HUES64 (cell line): Measurements from ENCODE around the gene MRPL44.

Source experiments
- H3K27ac ChIP-seq: 2 replicates; pipeline ENCODE4 v1.7.0; 2013; ENCODE audit warnings: low read depth, low read length, inconsistent platforms
- H3K27me3 ChIP-seq: 2 replicates; pipeline ENCODE4 v1.6.1; 2013; ENCODE audit warnings: mild to moderate bottlenecking, low read length; ENCODE audit not compliant: insufficient read depth
- H3K36me3 ChIP-seq: 2 replicates; pipeline ENCODE4 v1.6.1; 2013; ENCODE audit warnings: mild to moderate bottlenecking, low read length; ENCODE audit not compliant: insufficient read depth
- H3K4me1 ChIP-seq: 2 replicates; pipeline ENCODE4 v1.6.1; 2013; ENCODE audit warnings: mild to moderate bottlenecking, low read length, moderate library complexity; ENCODE audit not compliant: insufficient read depth
- H3K4me3 ChIP-seq: 2 replicates; pipeline ENCODE4 v1.5.1; 2013; ENCODE audit warnings: mild to moderate bottlenecking, low read length, moderate library complexity
- H3K9ac ChIP-seq: 2 replicates; pipeline ENCODE4 v1.6.1; 2013; ENCODE audit warnings: mild to moderate bottlenecking, low read depth, low read length
- H3K9me3 ChIP-seq: 2 replicates; pipeline ENCODE4 v1.6.1; 2013; ENCODE audit warnings: low read depth, low read length; ENCODE audit not compliant: insufficient read depth
- WGBS: fragments of 150-250, 120-280 bp; methylation state at CpG from one replicate; pipeline ENCODE4 v1.1.7; 2013; ENCODE audit warnings: missing lambda C conversion rate; 5-methylcytosine and 5-hydroxymethylcytosine counted together

The MRPL44 gene

DNA sequence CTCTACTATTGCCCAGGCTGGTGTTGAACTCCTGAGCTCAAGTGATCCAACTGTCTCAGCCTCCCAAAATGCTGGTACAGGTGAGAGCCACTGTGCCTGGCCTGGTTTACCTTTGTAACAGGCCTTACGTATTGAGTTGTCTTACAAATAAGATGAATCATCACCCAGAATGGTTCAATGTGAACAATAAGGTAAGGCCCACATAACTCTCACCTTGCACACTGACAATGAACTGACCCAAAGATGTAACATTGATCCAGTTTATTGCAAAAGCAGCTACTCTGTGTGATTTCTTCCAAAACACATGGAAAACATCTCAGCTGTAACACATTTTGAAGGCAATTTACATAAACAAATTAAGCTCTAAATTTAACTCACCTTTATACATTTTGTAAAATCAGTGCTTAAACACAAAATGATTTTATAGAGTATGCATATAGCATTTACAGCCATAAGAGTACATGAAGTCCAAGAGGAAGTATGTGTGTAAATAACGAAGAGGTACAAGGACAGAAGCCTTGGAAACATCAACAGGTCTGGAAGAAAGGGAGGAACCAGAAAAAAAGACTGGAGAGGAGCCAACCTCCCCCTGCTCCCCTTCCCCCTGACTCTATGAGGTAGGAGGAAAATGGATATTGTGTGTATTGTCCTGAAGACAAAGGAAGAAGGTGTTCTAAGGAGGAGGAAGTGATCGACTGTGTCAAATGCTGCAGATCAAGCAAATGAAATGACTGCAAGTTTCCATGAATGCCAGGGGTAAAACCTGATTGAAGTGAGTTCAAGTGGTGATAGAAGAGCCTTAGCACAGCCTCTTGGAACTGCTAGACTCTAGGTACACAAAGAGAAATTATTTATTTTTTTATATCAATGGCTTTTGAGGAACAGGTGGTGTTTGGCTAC, 6.6 kb upstream of the MRPL44 start:
- no peaks in the 10 kb centered on the region for H3K9me3 ChIP-seq
- WGBS, result 81% methylated on average over 3 of the region's 3 CpGs
- no peak overlapping the region for H3K9ac ChIP-seq
- peaks cover 36% of the 10 kb centered on the region for H3K4me1 ChIP-seq
- no peaks in the 10 kb centered on the region for H3K36me3 ChIP-seq
- H3K27ac ChIP-seq, result no peak overlapping the region
- H3K27me3 ChIP-seq, result no peaks in the 10 kb centered on the region
- H3K4me3 ChIP-seq, result no peak overlapping the region

DNA sequence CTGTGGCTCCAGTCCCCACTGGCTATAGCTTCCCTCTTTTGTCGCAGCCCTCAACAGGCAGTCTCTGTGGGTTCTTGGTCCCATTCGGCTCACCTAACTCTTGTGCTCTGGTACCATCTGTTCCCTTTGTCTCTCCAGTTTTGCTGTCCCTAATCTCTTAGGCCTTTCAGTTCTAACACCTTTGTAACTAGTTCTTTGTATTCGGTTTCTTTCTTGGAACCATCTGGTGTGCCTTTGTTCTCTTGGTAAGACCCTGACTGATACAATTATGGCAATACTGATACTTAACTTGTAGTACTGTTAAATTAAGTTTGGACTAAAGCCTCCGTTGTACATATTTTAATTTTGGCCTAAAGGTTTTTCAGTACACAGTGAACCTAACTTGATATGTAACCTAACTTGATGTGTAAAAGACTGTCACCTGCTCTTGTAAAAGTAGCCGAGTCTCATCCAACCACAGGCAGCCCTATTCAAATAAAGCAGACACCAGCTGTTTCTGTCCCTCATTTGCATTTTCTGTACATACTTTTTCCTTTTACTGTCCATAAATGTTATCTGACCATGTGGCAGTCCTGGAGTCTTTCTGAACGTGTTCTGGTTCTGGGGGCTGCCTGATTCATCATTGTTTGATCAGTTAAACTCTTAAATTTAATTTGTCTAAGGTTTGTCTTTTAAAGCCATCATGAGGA, 4.8 kb upstream of the MRPL44 start:
- 84% methylated on average over 6 of the region's 6 CpGs for WGBS
- H3K27ac ChIP-seq, result no peak overlapping the region
- H3K4me3 ChIP-seq, result no peak overlapping the region

GRCh38 chr2:223954401-223954800, 2.9 kb upstream of the MRPL44 start:
- H3K4me1 ChIP-seq, result peaks cover 47% of the 10 kb centered on the region
- 83% methylated on average over 3 of the region's 3 CpGs for WGBS
- H3K27ac ChIP-seq, result no peak overlapping the region
- H3K27me3 ChIP-seq, result no peaks in the 10 kb centered on the region
- H3K9ac ChIP-seq, result no peak overlapping the region
- H3K36me3 ChIP-seq, result peaks cover 7% of the 10 kb centered on the region
- H3K9me3 ChIP-seq, result no peaks in the 10 kb centered on the region
- H3K4me3 ChIP-seq, result no peak overlapping the region

More for the DNA sequence above, 4.8 kb upstream of the MRPL44 start:
- Histone ChIP-seq H3K9ac (no peak overlapping the region), H3K36me3 (no peaks in the 10 kb centered on the region), H3K4me1 (peaks cover 44% of the 10 kb centered on the region), H3K27me3 (no peaks in the 10 kb centered on the region), H3K9me3 (no peaks in the 10 kb centered on the region)

GRCh38 chr2:223956300-223956699, 963 bp upstream of the MRPL44 start:
- Histone ChIP-seq H3K9ac (no peak overlapping the region), H3K27me3 (no peaks in the 10 kb centered on the region)
- 78% methylated on average over 4 of the region's 4 CpGs for WGBS

DNA sequence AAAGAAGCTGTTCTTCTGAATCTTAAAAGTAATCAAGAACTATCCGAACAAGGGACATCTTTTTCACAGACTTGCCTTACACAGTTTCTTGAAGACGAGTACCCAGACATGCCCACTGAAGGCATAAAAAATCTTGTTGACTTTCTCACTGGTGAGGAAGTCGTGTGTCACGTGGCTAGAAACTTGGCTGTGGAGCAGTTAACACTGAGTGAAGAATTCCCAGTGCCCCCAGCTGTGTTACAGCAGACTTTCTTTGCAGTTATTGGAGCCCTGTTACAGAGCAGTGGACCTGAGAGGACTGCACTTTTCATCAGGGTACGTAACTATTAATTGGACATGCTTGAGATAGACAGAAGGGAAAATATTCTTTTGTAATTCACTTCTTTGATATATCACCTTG, 2.4 kb downstream of the MRPL44 start:
- Histone ChIP-seq H3K27me3 (no peaks in the 10 kb centered on the region), H3K27ac (no peak overlapping the region), H3K9me3 (no peaks in the 10 kb centered on the region), H3K9ac (no peak overlapping the region), H3K4me3 (peak overlapping the region; percentile 3), H3K36me3 (peaks cover 60% of the 10 kb centered on the region), H3K4me1 (peaks cover 35% of the 10 kb centered on the region)
- 86% methylated on average over 5 of the region's 5 CpGs for WGBS

More at GRCh38 chr2:223956300-223956699, 963 bp upstream of the MRPL44 start:
- H3K36me3 ChIP-seq, result peaks cover 26% of the 10 kb centered on the region
- H3K4me3 ChIP-seq, result peak overlapping the region; percentile 76; the same call in 1 of the 2 replicates
- no peaks in the 10 kb centered on the region for H3K9me3 ChIP-seq
- H3K27ac ChIP-seq, result no peak overlapping the region
- H3K4me1 ChIP-seq, result peaks cover 44% of the 10 kb centered on the region

DNA sequence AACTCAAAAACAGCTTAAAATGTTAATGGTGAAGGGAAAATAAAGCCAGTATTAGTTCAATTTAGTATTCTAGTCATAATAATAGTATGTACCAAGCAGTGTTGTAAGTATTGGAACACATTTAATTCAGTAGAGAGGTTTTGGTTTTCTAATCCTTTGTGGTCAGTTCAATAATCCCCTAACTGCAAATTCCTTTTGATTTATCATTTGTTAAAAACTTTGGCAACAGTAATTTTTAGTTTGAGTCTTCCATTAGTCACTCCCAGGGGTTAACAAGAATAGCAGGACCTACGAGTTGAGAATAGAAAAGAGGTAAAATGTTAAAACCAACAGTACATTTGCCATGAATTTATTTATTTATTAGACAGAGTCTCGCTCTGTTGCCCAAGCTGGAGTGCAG, 10.7 kb downstream of the MRPL44 start:
- H3K36me3 ChIP-seq, result peaks cover 58% of the 10 kb centered on the region
- no peaks in the 10 kb centered on the region for H3K4me1 ChIP-seq
- H3K9me3 ChIP-seq, result no peaks in the 10 kb centered on the region
- H3K9ac ChIP-seq, result no peak overlapping the region
- no peak overlapping the region for H3K4me3 ChIP-seq
- H3K27me3 ChIP-seq, result no peaks in the 10 kb centered on the region
- H3K27ac ChIP-seq, result no peak overlapping the region
- 97% methylated on average over 2 of the region's 2 CpGs for WGBS

GRCh38 chr2:223969315-223969714, 12.1 kb downstream of the MRPL44 start:
- Histone ChIP-seq H3K36me3 (peaks cover 45% of the 10 kb centered on the region), H3K4me3 (no peak overlapping the region), H3K4me1 (no peaks in the 10 kb centered on the region), H3K9me3 (no peaks in the 10 kb centered on the region), H3K9ac (no peak overlapping the region), H3K27ac (no peak overlapping the region), H3K27me3 (no peaks in the 10 kb centered on the region)
- 0% methylated on average over 1 of the region's 3 CpGs for WGBS

DNA sequence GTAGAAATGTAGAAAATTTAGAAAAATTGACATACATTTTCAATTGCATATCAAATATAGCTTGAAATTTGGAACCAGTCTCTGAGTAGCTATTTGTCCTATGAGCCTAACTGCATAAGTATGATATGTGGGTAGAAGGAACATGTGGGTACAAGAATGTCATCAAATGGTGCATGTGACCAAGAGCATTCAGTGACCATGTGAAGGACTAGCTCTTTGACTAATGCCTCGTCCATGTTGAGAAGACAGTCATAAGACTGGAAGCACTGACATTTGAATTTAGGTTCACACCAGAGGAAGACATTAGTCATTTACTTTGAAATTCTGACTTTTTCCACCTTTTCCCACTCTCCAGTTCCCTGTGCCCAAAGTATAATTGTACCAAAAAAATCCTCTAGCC, 12.6 kb downstream of the MRPL44 start:
- H3K9me3 ChIP-seq, result no peaks in the 10 kb centered on the region

DNA sequence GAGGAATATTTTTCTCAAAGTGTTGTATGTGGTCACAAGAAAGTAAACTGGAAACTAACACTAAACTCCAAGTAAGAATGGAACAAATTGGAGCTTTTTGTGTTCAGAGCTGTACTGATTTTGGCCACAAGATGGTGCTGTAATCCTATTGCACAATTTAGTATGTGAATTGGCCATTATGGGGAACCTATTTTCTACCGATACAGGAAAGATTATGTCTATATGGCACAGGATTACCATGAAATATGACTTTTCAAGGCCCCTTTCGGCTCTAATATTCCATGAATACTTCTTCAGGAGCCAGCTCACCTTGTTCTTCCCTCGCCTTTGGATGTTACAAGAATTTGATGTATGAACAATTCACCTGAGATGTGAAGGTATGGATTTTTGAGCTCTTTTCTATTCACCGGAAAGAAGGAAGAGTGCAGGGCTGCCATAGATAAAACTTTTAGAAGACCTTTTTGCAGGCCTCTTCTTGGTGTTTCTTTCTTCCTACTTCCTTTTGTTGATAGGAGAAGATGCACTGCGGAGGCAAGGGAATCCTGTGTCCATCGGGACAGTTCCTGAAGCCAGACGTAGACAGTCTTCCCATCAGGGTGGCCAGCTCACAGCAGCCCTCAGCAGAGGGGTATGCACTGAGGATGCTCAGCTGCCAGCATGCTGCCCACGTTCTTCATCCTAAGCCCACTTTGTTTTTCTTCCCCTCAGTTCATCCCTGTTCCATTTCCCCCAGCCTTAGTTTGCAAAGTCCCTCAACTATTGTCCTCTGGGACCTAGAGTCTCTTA, 13.3 kb downstream of the MRPL44 start:
- Histone ChIP-seq H3K9me3 (no peaks in the 10 kb centered on the region), H3K4me3 (no peak overlapping the region), H3K36me3 (peaks cover 34% of the 10 kb centered on the region), H3K4me1 (no peaks in the 10 kb centered on the region), H3K27ac (no peak overlapping the region), H3K9ac (no peak overlapping the region), H3K27me3 (no peaks in the 10 kb centered on the region)
- WGBS, result 72% methylated on average over 8 of the region's 8 CpGs

More for the DNA sequence above, 12.6 kb downstream of the MRPL44 start:
- H3K36me3 ChIP-seq, result peaks cover 40% of the 10 kb centered on the region
- no peak overlapping the region for H3K4me3 ChIP-seq
- H3K9ac ChIP-seq, result no peak overlapping the region
- H3K27ac ChIP-seq, result no peak overlapping the region
- 95% methylated on average over 1 of the region's 1 CpG for WGBS
- no peaks in the 10 kb centered on the region for H3K27me3 ChIP-seq
- no peaks in the 10 kb centered on the region for H3K4me1 ChIP-seq

- 87% methylated on average over 4 of the region's 5 CpGs for WGBS
Observed at GRCh38 chr2:223971731-223972130, 14.5 kb downstream of the MRPL44 start.

GRCh38 chr2:223972656-223973102, 15.4 kb downstream of the MRPL44 start:
- Histone ChIP-seq H3K36me3 (peaks cover 21% of the 10 kb centered on the region), H3K4me3 (no peak overlapping the region), H3K27ac (no peak overlapping the region), H3K4me1 (no peaks in the 10 kb centered on the region), H3K9me3 (no peaks in the 10 kb centered on the region), H3K9ac (no peak overlapping the region), H3K27me3 (no peaks in the 10 kb centered on the region)
- WGBS, result 85% methylated on average over 7 of the region's 7 CpGs

More at GRCh38 chr2:223971731-223972130, 14.5 kb downstream of the MRPL44 start:
- Histone ChIP-seq H3K9me3 (no peaks in the 10 kb centered on the region), H3K27ac (no peak overlapping the region), H3K36me3 (peaks cover 26% of the 10 kb centered on the region), H3K9ac (no peak overlapping the region), H3K27me3 (no peaks in the 10 kb centered on the region), H3K4me1 (no peaks in the 10 kb centered on the region), H3K4me3 (no peak overlapping the region)
